NCI-H2171 treated with DMSO at 0.1 percent for 48 hours (cell line): ENCODE data around the gene CHST8.
"Not testable (repeated sequence)": the region's sequence is repeated elsewhere in the genome, so short reads cannot be mapped to it uniquely, and the experiment has no call there.

Experiments used
- DNase-seq: peaks from one replicate; lab custom pipeline; 2025; lab: John Stamatoyannopoulos, UW

CHST8 gene, protein sequence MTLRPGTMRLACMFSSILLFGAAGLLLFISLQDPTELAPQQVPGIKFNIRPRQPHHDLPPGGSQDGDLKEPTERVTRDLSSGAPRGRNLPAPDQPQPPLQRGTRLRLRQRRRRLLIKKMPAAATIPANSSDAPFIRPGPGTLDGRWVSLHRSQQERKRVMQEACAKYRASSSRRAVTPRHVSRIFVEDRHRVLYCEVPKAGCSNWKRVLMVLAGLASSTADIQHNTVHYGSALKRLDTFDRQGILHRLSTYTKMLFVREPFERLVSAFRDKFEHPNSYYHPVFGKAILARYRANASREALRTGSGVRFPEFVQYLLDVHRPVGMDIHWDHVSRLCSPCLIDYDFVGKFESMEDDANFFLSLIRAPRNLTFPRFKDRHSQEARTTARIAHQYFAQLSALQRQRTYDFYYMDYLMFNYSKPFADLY

GRCh38 chr19:33621811-33622504, at the start of gene CHST8:
Gene CHST8, plus strand, starts transcription at chr19:33621953. Its CDS starts 67,309 bp downstream, at chr19:33689262.
- DNase-seq: peak; percentile 54

GRCh38 chr19:33572929-33573328, 48.8 kb upstream of the CHST8 start:
- no peak for DNase-seq

GRCh38 chr19:33574824-33575223, 46.9 kb upstream of the CHST8 start:
- DNase-seq: no peak

GRCh38 chr19:33578697-33579096, 43.1 kb upstream of the CHST8 start:
- DNase-seq: no peak

DNA sequence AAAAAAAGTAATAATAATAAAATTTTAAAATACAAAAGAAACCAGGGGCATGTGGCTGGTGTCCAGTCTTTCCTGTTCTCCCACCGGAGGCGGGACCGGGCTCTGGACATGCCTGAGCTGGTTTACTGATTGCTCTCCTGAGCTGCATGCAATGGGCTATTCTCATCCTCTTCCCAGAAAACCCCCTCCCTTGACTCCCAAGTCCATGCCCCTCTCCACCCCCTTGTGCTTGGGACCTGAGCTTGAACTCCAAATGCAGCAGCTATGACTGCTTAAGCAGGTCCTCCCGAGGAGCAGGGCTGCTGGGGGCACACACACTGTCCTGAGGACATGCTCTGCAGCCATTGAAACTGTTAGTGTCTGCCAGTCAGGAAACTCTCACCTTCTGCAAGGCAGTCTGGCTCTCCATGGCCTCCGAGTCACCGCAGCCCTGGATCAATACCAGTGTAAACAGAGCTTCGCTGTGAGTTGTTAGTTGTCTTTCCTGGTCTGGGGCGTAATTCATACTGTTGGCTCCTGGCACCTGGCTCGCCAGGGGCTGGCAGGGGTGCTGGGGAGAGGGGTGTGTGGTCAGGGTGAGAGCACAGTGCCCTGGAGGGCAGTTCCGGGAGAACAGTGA, 41.6 kb upstream of the CHST8 start:
- DNase-seq: no peak

DNA sequence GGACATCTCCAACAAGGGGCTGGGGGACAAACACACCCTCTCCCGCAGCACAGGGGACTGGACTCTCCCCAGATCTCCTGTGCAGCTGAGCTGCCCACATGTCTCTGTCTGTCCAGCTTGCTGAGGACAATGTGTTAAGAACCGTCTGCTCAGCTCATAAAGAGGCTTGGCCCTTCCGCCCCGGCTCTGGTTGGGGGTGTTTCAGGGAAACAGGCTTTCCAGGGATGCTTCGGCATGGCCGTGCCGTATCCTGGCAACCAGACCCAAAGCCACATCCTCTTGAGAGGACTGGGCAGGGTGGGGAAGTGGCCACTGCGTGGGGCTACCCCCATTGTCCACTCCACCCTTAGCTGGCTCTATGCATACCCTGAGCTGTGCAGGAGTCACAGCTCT, 41.1 kb upstream of the CHST8 start:
- no peak for DNase-seq

DNA sequence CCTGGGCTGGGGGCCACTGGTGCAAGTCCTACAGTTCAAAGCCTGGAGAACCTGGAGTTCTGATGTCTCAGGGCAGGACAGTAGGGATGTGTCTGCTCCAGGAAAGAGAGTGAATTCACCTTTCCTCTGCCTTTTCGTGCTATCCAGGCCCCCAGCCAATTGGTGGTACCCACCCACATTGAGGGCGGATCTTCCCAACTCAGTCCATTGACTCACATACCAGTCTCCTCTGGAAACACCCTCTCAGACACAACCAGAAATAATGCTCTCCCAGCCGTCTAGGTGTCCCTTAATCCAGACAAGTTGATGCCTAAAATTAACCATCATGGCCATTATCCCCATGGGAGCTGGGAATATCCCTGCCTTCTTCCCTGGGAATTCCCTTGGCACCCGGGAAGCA, 38.8 kb upstream of the CHST8 start:
- no peak for DNase-seq

DNA sequence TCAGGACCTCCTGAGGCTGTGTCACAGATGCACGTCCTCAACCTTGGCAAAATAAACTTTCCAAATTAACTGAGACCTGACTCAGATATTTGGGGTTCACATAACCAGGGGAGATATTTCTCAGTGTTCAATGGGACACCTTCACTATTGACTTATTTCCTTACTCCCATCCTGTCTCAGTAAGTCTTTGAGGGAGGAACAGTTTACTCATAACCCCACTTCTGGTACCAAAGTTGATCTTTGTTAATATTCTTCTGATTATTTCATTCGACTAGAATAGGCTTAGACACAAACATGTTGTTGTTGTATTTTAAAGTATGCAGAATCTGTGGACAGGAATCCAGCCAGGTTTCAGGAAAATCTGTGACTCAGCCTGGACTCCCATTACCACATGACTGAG, 34.6 kb upstream of the CHST8 start:
- no peak for DNase-seq

DNA sequence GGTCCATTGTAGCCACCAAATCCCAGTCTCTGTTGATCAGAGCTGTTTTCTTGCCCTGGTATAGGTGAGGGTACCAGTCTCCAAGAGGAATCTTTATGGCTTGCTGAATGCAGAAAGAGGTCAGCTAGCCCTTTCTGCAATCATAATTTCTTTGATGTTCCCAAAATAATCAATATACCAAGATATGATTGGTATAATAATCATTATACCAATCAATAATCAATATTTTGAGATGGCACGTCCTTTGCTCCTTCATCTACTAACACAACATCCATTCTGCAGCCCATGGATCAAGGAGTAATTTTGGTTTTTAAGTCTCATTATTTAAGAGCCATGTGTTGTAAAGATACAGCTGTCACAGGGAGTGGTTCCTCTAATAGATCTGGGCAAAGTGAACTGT, 31.5 kb upstream of the CHST8 start:
- no peak for DNase-seq

GRCh38 chr19:33595783-33596182, 26.0 kb upstream of the CHST8 start:
- no peak for DNase-seq

- DNase-seq: no peak
Measured at GRCh38 chr19:33601583-33601982, 20.2 kb upstream of the CHST8 start.

DNA sequence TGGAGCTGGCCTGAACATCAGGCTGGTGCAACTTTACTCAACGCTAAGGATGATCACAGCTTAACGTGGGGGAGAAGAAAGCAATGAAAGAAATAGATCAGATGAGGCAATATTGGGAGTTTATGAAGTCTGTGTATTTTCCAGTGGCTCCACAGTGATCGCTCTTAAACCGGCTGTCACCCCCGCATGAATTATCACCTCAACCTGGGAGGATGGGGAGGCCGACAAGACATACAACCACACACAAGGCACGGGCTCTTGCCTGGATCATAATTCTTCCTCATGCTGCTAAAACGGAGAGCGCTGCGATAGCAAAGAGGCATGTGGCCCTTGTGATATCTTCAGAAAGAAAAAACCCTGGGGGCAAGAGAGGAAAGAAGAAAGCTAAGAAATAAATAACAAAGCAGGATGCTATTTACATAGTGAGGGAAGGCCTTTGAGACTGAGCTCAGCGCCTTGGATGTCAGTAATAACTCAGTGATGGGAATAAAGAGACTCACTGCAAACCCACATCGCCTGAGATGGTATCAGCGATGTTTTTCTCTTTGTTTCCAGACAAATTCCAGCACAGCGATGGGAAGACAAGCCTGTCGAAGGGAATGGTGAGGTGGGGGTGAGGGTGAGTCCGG, 19.1 kb upstream of the CHST8 start:
- no peak for DNase-seq

DNA sequence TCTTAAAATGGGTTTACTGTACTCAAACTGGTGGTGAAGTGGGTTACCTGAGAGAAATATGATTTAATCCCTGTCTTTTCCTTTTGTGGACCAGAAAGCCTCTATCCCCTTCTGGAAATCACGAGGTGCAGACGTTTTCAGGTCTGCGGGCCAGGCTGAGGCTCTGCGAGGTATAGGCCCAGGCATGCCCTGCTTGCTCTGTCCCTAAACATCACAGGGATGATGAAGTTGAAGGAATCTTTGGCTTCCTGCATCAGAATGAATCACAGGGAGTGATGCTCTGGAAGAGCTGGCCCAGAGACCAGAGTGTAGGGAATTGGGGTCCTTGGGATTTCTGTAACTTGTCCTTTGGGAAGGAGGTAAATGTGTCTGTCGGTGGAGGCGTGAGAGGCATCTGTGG, 18.4 kb upstream of the CHST8 start:
- no peak for DNase-seq

DNA sequence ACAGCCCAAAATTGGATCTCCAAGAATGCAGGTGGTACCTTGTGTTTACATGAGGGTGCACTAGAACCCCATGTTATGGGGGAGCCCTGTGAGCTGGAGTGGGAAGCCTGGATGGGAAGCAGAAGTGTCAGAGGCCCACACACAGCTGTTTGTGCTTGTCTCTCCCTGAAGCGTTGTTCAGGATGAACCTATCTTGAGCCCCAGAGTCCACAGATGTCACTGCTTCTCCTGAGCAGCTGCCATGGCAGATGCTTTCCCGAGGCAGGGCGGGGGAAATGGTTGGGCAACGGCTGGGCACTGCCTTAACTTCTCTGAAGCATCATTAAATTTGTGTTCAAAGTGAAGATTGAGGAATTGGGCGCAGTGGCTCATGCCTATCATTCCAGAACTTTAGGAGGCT, 17.1 kb upstream of the CHST8 start:
- DNase-seq: peak; percentile 87

DNA sequence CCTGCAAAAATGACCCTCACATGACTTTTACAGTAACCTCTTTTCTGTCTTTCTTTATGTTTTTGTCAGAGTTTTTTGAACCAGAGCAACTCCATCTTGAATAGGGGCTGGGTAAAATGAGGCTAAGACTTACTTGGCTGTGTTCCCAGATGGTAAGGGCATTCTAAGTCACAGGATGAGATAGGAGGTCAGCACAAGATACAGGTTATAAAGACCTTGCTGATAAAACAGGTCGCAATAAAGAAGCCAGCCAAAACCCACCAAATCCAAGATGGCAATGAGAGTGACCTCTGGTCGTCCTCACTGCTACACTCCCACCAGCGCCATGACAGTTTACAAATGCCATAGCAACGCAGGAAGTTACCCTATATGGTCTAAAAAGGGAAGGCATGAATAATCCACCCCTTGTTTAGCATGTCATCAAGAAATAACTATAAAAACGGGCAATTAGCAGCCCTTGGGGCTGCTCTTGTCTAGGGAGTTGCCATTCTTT, 15.9 kb upstream of the CHST8 start:
- DNase-seq: not testable (repeated sequence)

DNA sequence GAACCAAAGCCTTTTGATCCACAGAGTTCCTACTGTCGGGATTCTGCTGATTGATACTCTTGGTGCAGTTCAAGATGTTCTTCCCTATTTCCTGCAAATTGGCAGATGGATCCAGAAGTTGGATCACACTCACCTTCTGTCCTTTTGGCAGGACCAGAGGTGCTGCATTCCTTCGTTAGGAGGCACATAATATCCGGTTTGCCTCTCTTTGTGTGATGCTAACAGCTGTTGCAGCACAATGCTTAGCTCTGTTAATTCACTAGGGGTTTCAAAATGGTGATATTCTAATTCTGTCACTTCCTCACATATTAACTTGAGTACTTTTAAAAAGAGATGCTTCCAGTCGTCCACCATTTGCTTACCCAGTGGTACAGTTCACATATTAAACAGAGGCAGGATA, 15.2 kb upstream of the CHST8 start:
- DNase-seq: peak; percentile 79

DNA sequence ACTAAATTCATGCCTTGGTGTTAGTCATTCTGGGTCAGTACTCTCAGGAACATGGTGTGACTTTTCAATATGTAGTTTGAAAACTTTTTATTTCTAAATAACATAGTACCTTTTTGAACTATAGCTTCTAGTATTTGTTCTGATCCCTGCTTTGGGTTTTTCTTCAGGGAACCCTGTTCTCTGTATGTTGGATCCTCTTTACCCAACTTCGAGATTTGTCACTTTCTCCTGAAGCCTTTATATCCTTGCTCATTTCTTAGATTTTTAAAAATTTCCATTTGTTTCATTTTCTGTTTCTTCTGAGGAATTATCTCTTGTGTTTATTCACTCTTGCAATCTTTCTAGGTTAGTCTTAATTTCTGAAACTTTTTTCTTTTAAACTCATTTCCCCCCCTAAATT, 12.4 kb upstream of the CHST8 start:
- DNase-seq: no peak

- DNase-seq: peak; percentile 64
Measured at GRCh38 chr19:33610588-33610987, 11.2 kb upstream of the CHST8 start.

DNA sequence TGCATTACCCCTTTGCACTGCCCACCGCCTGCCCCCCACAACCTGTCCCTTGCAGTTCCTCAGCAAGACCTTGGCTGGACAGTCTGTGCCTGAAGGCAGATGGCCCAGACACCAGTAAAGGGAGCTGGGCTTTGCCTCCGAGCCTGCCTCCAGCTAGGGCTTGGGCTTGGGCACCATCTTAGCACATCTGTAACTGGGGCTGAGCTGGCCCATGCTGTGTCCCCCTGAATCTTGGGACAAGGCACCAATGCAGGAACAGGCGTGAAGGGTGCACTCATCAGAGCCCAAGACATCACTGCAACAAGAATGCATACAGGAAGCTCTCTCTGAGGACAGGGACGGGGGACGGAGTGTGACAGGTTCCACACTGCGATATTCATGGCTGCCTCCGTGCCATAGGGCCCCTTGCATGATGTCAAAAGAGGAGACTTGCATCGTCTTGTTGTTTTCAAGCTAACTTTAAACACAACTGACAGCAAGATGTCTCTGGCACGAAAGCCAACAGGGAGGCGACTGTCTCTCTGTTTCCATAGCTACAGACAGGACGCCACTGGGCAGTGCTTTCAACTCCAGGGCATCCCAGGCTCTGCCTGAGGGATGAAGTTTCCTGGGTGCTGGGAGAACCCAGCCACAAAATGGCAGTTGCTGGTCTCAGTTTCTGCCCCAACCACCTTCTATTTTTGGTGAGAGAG, 8.7 kb upstream of the CHST8 start:
- no peak for DNase-seq

DNA sequence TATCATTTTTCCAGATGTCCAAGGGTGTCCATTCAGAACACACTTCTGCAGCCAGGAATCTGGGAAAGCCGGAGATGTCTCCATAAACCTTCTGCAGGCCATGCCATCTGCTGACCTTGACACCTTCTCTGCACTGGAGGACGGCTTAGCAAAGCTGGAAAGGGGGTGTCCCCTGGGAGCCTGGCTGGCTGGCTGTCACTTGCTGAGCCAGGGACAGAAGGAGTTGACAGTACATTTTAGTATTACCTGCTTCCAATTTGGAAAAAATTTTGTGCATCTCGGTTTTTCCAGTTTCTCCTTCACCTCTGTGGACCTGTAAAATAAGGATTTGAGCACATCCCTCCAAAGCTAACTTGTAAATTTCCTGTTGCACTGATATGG, 8.1 kb upstream of the CHST8 start:
- DNase-seq: peak; percentile 14

- DNase-seq: no peak
Measured at GRCh38 chr19:33616346-33616745, 5.4 kb upstream of the CHST8 start.

- DNase-seq: no peak
Measured at GRCh38 chr19:33616857-33617256, 4.9 kb upstream of the CHST8 start.
